ENCODE measurements around the gene SH2D3A.

The SH2D3A gene

GRCh38 chr19:6718741-6719539 lies 48.3 kb downstream of the SH2D3A start:
- ChIA-PET POLR2A (no interaction called here), CTCF (no interaction called here)
- TF ChIP-seq, protein P1, sequence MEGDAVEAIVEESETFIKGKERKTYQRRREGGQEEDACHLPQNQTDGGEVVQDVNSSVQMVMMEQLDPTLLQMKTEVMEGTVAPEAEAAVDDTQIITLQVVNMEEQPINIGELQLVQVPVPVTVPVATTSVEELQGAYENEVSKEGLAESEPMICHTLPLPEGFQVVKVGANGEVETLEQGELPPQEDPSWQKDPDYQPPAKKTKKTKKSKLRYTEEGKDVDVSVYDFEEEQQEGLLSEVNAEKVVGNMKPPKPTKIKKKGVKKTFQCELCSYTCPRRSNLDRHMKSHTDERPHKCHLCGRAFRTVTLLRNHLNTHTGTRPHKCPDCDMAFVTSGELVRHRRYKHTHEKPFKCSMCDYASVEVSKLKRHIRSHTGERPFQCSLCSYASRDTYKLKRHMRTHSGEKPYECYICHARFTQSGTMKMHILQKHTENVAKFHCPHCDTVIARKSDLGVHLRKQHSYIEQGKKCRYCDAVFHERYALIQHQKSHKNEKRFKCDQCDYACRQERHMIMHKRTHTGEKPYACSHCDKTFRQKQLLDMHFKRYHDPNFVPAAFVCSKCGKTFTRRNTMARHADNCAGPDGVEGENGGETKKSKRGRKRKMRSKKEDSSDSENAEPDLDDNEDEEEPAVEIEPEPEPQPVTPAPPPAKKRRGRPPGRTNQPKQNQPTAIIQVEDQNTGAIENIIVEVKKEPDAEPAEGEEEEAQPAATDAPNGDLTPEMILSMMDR (IDR thresholded peaks at IDR 0.05; ENCODE audit: insufficient read depth, low read length, missing control alignments): no peak
- no peak overlapping the region for H3K4me3 ChIP-seq (ENCODE audit: low read depth, low read length)
- DNase-seq (ENCODE audit: low read depth, low spot score): no peak

GRCh38 chr19:6718111-6718740 lies 49.0 kb downstream of the SH2D3A start:
- TF ChIP-seq, protein P1 (IDR thresholded peaks at IDR 0.05; ENCODE audit: insufficient read depth, low read length, missing control alignments): no peak
- H3K4me3 ChIP-seq (ENCODE audit: low read depth, low read length): no peak overlapping the region
- ChIA-PET POLR2A (no interaction called here), CTCF (no interaction called here)
- no peak for DNase-seq (ENCODE audit: low read depth, low spot score)

- CTCF ChIA-PET: no interaction called here
- POLR2A ChIA-PET: no interaction called here
- H3K4me3 ChIP-seq (ENCODE audit: low read depth, low read length): no peak overlapping the region
- TF ChIP-seq, protein P1 (IDR thresholded peaks at IDR 0.05; ENCODE audit: insufficient read depth, low read length, missing control alignments): no peak
- no peak for DNase-seq (ENCODE audit: low read depth, low spot score)
Observed at GRCh38 chr19:6717441-6717971, 49.7 kb downstream of the SH2D3A start.

DNA sequence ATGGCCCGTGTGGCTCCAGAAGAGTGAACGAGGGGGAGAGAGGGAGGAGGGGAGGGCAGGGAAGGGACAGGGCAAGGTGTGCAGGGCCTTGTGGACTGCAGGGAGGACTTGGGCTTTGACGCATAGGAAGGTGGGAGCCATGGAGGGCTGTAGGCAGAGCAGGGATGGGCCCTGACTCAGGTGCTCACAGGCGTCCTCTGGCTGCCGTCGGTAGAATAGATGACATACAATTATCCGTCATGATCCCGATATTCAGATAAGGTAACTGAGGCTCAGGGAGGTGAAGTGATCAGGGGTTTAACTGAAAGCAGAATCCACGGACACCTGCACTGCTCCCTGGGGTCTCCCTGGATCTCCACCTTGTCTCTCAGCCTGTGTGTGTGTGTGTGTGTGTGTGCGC lies 50.2 kb downstream of the SH2D3A start:
- ChIA-PET POLR2A (no interaction called here), CTCF (no interaction called here)
- no peak overlapping the region for H3K4me3 ChIP-seq (ENCODE audit: low read depth, low read length)
- no peak for DNase-seq (ENCODE audit: low read depth, low spot score)
- TF ChIP-seq, protein P1 (IDR thresholded peaks at IDR 0.05; ENCODE audit: insufficient read depth, low read length, missing control alignments): no peak

- TF ChIP-seq, protein P1 (IDR thresholded peaks at IDR 0.05; ENCODE audit: insufficient read depth, low read length, missing control alignments): no peak
- ChIA-PET POLR2A (no interaction called here), CTCF (no interaction called here)
- DNase-seq (ENCODE audit: low read depth, low spot score): no peak
- no peak overlapping the region for H3K4me3 ChIP-seq (ENCODE audit: low read depth, low read length)
Observed at GRCh38 chr19:6716610-6716970, 50.6 kb downstream of the SH2D3A start.

GRCh38 chr19:6714749-6715555 lies 52.3 kb downstream of the SH2D3A start:
- no peak for DNase-seq (ENCODE audit: low read depth, low spot score)
- POLR2A ChIA-PET: no interaction called here
- CTCF ChIA-PET: interaction anchor here (0.7 kb wide), 1 partner anchor 197 kb away, joined by 3 read pairs; no protein-coding TSS in a partner anchor
- no peak overlapping the region for H3K4me3 ChIP-seq (ENCODE audit: low read depth, low read length)
- TF ChIP-seq, protein P1 (IDR thresholded peaks at IDR 0.05; ENCODE audit: insufficient read depth, low read length, missing control alignments): no peak
